GM19043 (cell line): ENCODE measurements around the gene C17orf100.
A peak's percentile ranks its signal among the peaks of the same experiment; 100 is the strongest.

Experiments used
- ATAC-seq: cut with Tn5 transposase; IDR thresholded peaks from one replicate; pipeline ENCODE4 v1.9.1; 2021; ENCODE audit warnings: low read depth; ENCODE audit not compliant: unreplicated experiment

Gene C17orf100

DNA sequence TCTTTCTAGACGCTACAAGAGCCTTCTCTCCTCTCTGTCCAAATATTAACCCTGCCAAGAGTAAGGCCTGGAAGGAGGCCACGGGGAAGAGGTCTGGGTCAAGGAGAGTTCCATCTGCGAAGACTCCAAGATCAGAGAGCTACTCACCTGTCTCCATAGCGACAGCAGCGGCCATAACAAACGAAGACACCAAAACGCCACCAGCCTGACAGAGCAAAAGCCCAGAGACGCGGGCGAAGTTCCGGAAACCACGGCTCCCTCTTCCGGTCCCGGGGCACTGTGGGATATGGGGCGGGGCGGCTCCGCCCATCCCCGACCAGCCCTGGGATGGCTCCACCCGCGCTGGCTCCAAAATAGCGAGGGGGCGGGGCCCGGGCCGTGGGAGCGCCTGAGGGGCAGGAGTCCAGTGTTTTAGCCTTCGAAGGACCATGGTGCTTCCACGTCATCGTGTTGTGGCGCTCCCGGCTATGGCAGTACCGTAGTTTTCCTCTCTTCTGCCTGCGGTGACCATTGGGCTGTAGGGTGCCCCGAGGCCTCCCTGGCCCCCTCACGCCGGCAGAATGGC, at the start of gene C17orf100, which contains the start of gene MED31:
Gene C17orf100 (plus strand): TSS at position 409 of the 565 bp plus-strand sequence. CDS start 152 bp downstream, at position 561.
Gene MED31 (minus strand): TSS at position 252 of the 565 bp plus-strand sequence. CDS start 77 bp downstream, at position 175.
- ATAC-seq: peak; percentile 94

DNA sequence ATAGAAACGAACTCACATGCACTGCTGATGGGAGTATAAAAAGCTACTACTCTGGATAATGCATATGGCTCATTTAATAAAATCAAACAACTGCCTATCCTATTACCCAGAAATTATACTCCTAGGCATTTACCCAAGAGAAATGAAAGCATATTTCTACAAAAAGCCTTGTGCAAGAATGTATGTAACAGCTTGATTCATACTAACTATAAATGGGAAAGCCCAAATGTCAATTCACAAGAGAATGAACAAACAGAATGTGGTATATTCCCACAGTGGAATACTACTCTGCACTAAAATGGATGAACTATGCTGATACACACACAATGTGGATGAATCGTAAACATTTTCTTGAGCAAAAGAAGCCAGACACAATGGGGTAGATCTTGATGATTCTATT, 49.4 kb upstream of the C17orf100 start:
- ATAC-seq: no peak

DNA sequence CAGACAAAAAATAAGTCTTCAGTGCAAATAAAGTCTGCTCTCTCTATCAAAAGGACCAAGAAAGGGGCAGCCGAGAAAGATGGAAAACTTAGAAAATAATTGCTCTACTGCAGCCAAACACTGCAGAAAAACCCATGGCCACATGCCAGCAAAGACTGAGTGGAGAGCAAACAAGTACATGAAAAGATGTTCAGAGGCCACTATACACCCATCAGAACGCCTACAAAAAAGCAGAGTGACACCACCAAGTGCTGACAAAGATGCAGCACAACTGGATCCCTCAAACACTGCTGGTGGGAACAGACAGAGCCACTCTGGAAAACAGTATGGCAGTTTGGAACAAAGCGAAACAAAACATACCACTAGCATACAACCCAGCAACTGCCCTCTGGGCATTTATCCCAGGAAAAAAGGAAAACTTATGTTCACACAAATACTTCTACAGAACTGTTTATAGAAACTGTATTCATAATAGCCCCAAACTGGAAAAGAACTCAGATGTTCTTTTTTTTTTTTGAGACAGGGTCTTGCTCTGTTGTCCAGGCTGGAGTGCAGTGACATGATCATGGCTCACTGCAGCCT, 47.7 kb upstream of the C17orf100 start:
- no peak for ATAC-seq

DNA sequence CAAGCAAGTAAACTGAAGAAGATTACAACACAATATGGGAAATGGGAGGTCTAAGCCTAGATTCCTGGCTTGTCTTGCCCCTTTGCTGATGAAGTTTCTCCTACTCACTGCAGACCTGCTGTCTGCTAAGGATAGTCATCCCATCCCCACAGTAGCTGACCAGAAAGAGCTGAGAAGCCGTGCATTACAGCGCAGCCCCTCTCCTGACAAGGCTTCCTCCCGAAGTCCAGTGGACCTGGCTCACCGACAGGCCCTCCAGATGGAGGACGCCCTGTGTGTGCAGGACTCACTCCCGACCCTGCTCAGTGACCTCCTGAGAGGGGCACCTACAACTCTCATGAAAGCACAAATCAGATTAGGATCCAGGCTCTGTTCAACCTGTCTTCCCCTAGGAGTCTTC, 46.4 kb upstream of the C17orf100 start:
- ATAC-seq: no peak

DNA sequence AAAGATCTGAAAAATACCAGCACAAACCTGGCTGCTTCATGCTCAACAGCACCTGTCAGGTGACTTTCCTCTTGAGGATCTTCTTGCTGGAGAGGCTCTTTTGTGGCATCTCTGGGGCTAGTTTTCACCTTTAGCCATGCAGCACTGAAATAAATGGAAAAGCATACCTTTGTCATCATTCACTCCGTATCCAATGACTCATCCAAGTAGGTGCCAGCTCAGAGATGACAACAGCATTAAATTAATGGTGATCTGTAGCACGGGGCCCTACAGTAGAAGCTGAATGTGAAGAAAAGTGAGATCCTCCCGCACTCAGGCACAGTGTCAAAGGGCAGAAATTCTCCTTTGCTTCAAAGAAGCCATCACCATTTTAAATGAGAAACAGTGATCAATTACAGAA, 43.2 kb upstream of the C17orf100 start:
- ATAC-seq: no peak

DNA sequence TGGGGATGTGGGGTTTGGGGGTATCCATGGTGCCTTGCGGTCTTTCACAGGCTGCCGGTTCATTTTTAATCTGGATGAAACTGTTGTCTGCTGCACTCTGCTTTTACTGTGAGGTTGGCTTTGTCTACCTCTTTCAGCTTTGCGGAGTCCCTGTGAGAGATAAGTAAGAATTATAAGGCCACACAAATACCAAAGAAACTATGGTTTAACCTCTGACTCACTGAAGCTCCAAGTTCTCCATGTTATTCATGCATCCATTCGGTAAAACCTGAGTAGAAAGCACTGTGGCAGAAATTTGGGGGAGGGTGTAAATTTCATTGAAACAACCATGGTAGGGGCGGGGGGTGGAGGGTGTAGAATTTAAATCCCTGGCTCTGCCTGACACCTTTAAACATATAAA, 41.6 kb upstream of the C17orf100 start:
- ATAC-seq: no peak

DNA sequence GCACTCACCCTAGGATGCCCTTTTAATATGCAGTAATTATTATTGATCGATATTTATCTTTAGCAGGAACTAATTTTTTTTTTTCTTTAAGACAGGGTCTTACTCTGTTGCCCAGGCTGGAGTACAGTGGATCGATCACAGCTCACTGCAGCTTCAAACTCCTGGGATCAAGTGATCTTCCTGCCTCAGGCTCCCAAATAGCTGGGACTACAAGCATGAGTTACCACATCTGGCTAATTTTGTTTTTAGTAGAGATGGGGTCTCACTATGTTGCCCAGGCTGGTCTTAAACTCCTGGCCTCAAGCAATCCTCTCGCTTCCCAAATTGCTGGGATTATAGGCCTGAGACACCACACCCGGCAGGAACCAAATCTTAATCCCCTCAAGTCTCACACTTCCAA, 40.3 kb upstream of the C17orf100 start:
- ATAC-seq: no peak

DNA sequence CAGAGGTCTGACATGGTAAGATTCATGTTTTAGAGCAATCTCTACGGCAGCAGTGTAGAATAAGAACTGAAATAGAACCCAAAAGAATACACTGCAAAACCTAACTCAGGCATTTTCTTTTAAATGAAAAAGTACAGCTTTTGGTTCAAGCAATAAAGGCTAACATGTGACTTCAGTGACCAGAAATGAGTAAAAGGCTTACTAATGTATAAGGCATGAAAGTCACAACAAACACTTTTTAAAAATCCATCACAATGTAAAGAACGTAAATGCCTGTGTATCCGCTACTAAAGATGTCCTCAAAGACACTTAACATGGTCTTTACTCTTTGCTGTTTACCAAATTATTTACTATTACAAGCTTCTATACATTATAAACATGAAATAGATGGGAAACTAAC, 27.6 kb upstream of the C17orf100 start:
- no peak for ATAC-seq

DNA sequence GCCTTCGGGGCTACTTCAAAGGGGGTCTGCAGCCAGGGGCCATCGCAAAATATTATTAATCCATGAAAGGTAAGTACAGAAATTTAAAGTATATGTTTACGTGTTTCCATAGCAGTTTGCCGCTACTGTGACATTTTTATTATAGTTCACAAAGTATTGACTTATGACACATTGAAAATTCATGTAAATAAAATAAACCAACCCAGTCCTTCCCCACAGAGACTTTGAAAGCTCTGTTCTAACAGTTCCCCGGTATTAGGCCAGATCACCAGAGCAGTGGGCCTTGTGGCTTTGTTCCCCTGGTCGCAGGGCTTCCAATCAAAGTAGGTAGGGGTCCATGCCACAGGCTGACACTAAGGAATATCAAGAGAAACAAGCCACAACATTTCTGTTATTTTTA, 24.9 kb upstream of the C17orf100 start:
- no peak for ATAC-seq

DNA sequence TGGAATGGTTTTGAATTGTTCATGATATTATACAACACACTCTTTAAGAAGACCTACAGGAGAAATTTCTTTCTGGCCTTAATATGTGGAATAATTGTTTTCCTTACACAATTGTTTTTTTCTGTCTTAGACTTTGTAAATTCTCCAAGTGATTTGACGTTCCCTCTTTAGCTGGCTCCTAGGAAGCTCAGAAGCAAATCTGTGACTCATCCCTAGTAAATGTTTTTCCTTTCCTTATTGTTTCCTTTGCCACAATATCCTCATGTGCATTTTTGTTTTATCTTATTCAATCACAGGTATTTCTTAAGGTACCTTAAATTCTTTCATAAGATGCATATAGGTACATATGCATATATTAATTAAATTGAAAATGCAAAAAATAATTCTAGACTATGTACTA, 24.5 kb upstream of the C17orf100 start:
- no peak for ATAC-seq

DNA sequence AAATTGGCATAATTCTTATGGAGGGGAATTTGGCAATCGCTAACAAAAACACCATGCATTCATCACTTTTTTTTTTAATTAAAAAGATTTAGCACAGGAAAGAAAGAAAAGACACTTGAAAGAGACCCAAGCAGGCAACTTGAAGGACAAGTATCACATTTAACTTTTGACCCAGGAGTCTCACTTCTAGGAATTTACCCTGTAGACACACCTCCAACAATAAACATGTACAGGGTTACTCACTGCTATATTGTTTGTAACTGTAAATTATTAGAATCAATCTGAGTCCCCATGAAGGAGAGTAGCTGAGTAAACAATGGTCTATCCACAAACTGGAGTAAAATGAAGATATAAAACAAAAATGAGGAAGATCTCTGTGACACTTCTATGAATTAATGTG, 21.2 kb upstream of the C17orf100 start:
- no peak for ATAC-seq

DNA sequence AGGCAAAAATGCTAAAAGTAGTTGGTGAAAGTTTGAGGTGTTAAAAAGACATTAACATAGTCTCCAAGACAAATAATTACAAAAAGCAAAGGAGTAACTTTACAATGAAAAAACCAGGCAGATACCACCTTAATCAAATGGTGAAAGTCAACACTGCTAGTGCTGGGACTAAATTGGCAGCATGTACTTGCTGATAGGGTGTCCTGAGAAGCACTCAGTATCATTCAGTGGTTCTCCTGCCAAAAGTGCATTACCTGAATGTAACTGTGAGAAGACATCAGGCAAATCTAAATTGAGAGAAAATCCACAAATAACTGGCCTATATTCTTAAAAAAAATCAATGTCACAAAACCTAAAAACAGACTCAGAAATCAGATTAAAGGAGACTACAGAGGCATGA, 19.0 kb upstream of the C17orf100 start:
- no peak for ATAC-seq

DNA sequence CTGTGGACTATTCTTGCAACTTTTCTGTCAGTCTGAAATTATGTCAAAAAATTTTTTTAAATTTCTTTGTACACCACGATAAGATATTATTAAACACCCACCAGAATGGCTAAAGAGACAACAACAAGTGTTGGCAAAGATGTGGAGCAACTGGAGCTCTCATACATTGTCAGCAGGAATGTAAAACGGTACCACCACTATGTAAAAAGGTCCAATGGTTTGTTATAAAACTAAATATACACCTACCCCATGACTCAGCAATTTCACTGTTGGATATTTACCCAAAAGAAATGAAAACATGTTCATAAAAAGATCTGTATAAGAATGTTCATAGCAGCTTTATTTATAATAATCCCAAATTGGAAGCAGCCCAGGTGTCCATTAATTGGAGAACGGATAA, 18.3 kb upstream of the C17orf100 start:
- ATAC-seq: no peak

DNA sequence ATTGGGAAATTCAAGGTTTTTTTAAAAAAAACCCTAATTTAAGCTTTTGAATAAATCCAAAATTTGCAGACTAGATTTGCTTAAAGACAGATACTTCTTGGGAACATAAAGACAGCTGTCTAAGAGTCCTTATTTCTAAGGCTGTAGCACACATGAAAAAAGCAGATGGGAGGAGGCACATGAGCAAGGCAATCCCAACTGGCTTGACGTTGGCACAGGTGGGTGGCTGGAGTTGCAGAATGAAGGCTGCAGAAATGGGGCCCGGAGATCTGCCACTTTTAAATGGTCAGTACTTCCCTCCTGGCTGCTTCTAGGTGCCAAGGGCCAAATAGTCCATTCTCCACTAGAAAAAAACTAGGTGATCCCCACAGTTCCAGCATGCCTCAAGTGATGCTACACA, 15.5 kb upstream of the C17orf100 start:
- no peak for ATAC-seq

DNA sequence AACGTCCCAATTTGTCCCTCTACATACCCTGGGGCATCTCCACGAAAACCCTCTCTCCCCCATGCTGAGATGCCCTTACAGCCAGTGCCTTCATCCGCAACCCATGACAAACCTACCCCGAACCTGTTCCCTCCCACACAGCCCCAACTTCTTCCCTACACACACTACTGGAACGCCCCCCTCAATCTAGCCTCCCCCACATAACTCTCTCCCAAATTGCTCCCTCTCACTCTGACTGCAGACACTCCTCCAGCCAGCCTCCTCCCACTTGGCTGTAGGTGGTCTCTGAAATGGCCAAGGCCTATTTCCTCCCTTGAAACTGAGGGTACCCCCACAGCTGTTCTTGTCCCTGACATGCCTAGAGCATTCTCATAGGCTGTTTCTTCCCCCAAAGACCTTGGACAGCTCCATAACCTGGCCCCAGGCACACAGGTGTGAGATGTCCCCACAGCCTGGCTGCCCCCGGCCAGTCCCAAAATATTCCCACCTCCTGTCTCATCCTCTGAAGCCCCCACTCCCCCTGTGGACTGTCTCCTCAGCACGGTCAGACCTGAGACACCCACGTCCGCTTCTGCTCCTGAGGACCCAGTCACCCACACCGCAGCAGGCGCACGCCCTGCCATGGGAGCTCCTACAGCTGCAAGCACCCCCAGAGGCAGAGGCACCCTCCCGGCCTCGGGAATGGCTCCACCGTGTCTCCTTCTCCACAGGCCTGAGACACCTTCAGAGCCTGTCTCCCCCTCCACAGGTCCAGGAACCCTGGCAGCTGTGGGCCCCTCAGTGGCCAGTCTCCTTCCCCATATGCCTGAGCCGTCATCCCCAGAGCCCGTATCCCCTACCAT, 14.7 kb upstream of the C17orf100 start:
- no peak for ATAC-seq

DNA sequence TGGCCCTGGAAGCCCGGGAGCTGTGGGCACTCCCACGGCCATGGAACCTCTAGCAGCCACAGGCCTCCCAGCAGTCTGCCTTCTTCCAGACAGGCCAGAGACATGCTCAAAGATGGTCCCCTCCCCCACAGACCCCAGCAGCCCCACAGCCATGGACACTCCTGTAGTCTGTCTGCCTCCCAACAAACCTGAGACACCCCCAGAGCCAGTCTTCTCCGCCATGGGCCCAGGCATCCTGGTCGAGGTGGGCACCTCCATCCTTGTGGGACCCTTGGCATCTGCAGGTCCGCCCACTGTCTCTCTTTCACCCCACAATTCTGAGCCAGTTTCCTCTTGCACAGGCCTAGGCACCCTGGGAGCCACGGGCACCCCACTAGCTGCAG, 14.1 kb upstream of the C17orf100 start:
- no peak for ATAC-seq

DNA sequence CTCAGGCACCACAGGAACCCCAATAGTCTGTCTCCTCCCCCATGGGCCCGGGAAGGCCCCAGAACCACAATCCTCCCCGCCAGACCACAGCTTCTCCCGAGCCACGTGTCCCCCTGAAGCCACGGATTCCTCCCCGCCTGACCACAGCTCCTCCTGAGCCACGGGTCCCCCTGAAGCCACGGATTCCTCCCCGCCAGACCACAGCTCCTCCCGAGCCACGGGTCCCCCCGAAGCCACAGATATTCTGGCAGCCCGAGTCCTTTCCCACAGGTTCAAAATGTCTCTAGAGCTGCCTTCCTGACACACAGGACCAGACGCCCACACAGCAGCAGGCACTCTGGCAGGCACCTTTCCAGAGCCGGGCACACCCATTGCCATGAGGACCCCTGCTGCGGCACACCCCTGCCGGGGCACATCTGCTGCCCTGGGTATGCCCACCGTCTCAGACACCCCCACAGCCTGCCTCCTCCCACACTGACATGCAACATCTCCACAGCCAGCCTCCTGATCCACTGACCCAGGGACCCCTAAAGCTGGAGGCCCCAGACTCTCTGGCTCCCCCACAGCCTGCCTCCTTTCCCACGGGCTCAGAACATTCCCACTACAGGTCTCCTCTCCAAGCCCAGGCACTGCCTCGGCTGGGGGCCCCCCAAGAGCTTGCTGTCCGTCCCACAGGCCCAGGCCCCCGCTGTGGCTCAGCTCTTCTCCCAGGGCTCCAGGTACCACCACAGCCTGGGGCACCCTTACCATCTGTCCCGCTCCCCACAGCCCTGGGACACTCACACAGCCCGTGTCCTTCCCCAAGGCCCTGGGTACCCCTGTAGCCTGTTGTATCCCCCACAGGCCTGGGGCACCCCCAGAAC, 13.3 kb upstream of the C17orf100 start:
- ATAC-seq: no peak

DNA sequence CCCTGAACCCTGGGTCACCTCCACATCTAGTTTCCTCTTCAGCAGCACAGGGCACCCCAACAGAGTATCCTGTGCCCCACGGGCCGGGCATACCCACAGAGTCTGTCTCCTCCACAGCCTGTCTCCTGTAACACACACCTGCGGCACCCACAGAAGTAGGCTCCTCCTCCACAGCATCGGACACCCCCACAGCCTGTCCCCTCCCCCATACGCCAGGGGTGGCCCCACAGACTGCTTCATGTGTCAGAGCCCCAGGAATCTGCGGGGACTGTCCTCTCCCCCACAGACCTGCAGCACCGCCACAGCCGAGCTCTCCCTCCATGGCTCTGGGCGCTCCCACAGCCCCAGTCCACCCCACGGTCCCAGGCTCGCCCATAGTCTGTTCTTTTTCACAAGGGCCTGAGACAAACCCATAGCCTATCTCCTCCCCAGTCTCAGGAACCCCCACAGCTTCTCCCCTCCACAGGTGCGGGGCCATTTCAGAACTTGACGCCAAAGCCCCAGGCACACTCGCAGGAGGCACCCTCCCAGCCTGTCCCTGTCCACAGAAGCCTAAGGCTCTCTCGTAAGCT, 12.5 kb upstream of the C17orf100 start:
- no peak for ATAC-seq

DNA sequence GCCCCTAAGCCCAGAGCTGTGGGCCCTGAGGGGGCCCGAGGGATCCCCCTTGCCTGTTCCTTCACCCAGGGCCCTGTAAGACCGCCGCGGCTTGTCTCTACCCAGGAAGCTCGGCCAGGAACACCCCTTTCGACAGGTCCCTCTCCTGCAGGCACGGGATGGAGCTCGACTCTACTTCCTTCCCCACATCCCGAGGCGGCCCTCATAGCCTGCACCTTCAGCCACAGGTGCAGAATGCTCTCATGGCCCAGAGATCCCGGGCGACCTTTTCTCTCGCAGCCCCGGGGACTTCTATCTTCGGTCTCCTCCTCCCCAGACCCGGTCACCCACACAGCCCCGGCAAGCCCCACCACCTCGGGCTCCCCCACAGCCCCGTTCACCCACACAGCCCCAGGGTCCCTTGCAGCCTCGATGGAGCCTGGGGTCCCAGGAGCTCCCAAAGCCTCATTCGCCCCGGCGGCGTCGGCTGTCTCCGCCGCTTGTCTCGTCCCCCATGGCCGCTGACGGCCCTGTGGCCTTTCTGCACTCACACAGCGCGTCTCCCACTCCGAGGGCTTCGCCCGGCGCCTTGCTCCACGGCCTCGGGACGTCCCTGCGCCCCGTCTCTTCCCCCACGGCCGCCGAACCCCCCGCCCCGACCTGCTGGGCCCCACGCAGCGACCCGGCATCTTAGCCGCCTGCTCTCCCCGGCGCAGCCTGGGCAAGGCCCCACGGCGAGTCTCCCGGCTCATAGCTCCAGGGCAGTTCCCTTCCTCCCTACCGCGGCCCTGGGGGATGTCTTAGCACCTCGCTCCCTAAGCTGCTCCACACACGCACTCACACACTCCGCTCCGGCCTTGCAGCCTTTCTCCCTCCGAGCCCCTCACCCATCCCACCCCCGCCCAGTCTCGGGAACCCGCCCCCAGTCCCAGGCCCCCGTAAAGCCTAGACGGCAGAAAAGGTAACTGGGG, 11.7 kb upstream of the C17orf100 start:
- no peak for ATAC-seq
